NCI-H345 treated with DMSO at 0.1 percent for 48 hours (cell line): ENCODE measurements around the gene OXCT2.
"Not testable (repeated sequence)": the region's sequence is repeated elsewhere in the genome, so short reads cannot be mapped to it uniquely, and the experiment has no call there.

Experiments
- DNase-seq: peaks from one replicate; lab custom pipeline; 2025; ENCODE audit not compliant: unreplicated experiment; lab: John Stamatoyannopoulos, UW

The OXCT2 gene

GRCh38 chr1:39771022-39771532 lies at the start of gene OXCT2:
Gene OXCT2, minus strand, starts transcription at chr1:39771348. Its CDS starts 93 bp downstream, at chr1:39771255.
- not testable (repeated sequence) for DNase-seq

- peak; percentile 32 for DNase-seq
These were observed 48.1 kb upstream of the OXCT2 start for GRCh38 chr1:39819091-39819812.

- no peak for DNase-seq
These were observed 47.3 kb upstream of the OXCT2 start for GRCh38 chr1:39818482-39818881.

GRCh38 chr1:39817091-39817932 lies 46.2 kb upstream of the OXCT2 start:
- not testable (repeated sequence) for DNase-seq

- peak; percentile 46 for DNase-seq
These were observed 45.4 kb upstream of the OXCT2 start for GRCh38 chr1:39816415-39817090.

- no peak for DNase-seq
These were observed 41.8 kb upstream of the OXCT2 start for GRCh38 chr1:39812913-39813312.

- no peak for DNase-seq
These were observed 37.8 kb upstream of the OXCT2 start for GRCh38 chr1:39808784-39809517.

- DNase-seq, result no peak
These were observed 34.2 kb upstream of the OXCT2 start for GRCh38 chr1:39805385-39805784.

GRCh38 chr1:39802496-39803260 lies 31.5 kb upstream of the OXCT2 start:
- no peak for DNase-seq

- DNase-seq, result no peak
These were observed 29.3 kb upstream of the OXCT2 start for GRCh38 chr1:39800471-39800835.

GRCh38 chr1:39799770-39800470 lies 28.8 kb upstream of the OXCT2 start:
- no peak for DNase-seq

GRCh38 chr1:39798859-39799769 lies 28.0 kb upstream of the OXCT2 start:
- DNase-seq, result not testable (repeated sequence)

- DNase-seq, result no peak
These were observed 24.5 kb upstream of the OXCT2 start for GRCh38 chr1:39795651-39796050.

- DNase-seq, result no peak
These were observed 20.7 kb upstream of the OXCT2 start for GRCh38 chr1:39791838-39792237.

- DNase-seq, result no peak
These were observed 18.5 kb upstream of the OXCT2 start for GRCh38 chr1:39789571-39790110.

- DNase-seq, result peak; percentile 27
These were observed 17.8 kb upstream of the OXCT2 start, which contains the start of gene BMP8B for GRCh38 chr1:39788758-39789570. Gene BMP8B, minus strand, starts transcription at chr1:39788865. Its CDS starts 380 bp downstream, at chr1:39788485.

- DNase-seq, result no peak
These were observed 17.2 kb upstream of the OXCT2 start for GRCh38 chr1:39788426-39788757.
